Measurements from ENCODE around the gene PCF11.
"Not testable (repeated sequence)": the region's sequence is repeated elsewhere in the genome, so short reads cannot be mapped to it uniquely, and the experiment has no call there.

Gene PCF11, protein sequence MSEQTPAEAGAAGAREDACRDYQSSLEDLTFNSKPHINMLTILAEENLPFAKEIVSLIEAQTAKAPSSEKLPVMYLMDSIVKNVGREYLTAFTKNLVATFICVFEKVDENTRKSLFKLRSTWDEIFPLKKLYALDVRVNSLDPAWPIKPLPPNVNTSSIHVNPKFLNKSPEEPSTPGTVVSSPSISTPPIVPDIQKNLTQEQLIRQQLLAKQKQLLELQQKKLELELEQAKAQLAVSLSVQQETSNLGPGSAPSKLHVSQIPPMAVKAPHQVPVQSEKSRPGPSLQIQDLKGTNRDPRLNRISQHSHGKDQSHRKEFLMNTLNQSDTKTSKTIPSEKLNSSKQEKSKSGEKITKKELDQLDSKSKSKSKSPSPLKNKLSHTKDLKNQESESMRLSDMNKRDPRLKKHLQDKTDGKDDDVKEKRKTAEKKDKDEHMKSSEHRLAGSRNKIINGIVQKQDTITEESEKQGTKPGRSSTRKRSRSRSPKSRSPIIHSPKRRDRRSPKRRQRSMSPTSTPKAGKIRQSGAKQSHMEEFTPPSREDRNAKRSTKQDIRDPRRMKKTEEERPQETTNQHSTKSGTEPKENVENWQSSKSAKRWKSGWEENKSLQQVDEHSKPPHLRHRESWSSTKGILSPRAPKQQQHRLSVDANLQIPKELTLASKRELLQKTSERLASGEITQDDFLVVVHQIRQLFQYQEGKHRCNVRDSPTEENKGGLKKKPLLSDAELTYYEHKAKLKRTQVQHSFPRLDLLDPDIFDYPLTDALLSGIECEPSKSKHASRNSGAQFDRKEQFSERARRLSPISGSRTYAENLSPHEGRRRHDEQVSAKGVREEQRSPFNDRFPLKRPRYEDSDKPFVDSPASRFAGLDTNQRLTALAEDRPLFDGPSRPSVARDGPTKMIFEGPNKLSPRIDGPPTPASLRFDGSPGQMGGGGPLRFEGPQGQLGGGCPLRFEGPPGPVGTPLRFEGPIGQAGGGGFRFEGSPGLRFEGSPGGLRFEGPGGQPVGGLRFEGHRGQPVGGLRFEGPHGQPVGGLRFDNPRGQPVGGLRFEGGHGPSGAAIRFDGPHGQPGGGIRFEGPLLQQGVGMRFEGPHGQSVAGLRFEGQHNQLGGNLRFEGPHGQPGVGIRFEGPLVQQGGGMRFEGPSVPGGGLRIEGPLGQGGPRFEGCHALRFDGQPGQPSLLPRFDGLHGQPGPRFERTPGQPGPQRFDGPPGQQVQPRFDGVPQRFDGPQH (N-terminal part only)

DNA sequence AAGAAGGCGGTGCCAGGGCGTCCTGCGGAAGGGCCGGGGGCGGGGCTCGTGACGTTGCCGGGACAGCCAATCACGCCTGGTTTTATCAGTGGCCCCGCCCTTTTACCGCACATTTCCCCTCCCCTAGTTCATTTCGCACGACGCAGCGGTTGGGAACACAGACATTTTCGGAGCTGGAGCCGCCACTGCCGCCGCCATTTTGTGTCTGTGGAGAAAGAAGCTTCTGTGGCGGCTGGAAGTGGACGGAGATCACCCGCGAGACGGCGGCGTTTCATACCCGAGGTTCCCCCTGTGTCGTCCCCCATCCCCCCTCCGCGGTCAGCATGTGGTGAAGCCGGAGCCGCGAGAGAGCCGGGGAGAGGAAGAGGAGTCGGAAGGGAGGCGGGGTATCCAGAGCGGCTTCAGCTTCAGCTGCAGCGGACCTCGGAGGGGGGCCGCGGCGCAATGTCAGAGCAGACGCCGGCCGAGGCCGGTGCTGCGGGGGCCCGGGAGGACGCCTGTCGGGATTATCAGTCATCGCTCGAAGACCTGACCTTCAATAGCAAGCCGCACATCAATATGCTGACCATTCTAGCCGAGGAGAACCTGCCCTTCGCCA is at the start of gene PCF11:
Gene PCF11, plus strand, starts transcription at position 136 of the 598 bp plus-strand sequence. Its CDS starts 309 bp downstream, at position 445.
- DNase-seq (ENCODE audit: low read depth) = no peak

GRCh38 chr11:83112886-83113285 is 44.0 kb upstream of the PCF11 start:
- peak; percentile 53 for DNase-seq (ENCODE audit: low read depth)

DNA sequence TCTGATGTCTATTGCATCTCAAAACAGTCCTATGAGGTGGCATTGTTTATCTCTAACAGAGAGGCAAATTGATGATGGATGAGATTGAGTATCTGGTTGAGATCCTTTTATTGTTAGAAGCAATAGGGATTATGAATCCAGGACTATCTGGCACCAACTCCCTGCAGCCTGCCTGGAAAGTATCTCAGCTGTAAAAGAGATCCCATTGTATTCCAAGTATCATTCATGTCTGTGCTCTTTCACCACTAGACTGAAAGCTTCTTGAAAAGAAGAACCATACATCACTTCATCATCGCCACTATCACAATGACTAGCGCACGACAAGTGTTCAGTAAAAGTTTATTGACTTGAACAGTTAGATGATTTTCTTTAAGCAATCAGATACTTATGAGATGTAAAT is 41.9 kb upstream of the PCF11 start:
- DNase-seq (ENCODE audit: low read depth) = no peak

- no peak for DNase-seq (ENCODE audit: low read depth)
Observed at GRCh38 chr11:83115551-83115950, 41.4 kb upstream of the PCF11 start.

DNA sequence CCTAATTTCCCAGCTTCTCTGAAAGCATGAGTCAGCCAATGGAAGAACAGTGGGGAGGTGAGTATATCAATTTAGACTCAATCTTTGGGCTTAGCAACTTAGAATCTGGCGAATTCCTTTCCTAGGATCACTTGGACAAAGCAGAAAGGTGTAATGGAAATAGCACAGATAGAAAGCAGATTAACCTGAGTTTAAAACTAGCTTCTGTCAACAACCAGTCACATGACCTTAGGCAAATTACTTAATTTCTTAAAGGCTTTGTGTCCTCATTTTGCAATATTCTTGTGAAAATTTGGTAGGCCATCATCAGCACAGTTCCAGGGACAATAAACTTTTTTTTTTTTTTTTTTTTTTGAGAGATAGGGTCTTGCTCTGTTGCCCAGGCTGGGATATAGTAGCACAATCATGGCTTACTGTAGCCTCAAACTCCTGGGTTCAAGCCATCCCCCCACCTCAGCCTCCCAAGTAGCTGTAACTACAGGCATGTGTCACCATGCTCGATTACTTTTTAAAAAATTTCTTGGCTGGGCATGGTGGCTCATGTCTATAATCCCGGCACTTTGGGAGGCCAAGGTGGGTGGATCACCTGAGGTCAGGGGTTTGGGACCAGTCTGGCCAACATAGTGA is 40.8 kb upstream of the PCF11 start:
- no peak for DNase-seq (ENCODE audit: low read depth)

DNA sequence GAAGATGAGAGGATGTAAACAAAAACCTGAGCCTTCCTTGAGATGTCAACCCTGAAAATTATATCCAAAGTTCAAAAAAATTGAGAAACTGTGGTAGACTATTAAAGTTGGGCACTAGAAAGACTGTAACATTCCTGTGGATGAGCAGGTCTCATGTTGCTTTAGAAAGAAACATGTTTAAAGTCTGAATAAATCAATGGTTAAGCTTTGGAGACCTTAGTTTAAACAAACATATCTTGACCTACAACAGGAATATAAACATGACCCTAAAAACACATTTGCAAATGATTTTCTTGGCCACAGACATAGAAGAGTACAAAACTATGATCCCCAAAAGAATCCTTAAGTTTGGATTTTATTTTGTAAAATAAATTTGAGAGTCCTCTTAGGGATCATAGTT is 38.1 kb upstream of the PCF11 start:
- peak; percentile 56 for DNase-seq (ENCODE audit: low read depth)

DNA sequence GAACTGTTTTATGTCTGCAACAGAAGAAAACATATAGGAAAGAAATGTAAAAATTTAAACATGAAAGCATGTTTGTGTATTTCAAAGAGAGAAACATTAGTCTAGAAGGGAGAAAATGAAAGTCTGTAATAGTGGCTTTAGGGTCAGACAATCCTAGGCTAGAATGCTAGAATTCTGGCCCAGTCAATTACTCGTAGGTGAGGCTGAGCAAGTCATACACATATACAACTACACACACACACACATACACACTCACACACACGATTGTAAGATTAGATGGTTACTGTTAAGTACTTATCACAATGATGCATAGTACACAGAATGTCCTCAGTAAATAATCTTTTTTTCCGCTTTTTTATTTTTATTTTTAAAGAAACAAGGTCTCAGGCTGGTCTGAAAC is 37.7 kb upstream of the PCF11 start:
- DNase-seq (ENCODE audit: low read depth) = no peak

DNA sequence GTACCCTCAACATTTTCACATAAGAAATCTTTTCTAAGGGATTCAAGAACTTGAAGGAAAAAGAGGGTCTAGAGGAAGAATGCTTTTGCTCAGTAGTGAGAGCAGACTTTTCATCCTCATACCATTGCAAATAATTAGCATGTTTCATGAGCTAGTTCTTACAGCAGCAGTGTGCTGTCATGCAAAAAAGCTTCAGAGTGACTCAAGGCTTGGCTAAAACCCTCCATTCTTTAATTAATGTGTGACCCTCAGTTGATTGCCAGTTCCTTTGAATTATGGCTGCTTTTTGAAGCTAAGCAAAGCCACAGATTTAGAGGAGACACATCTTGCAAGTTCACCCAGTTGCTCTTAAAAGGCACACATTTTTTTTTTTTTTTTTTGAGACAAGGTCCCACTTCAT is 36.6 kb upstream of the PCF11 start:
- peak; percentile 9 for DNase-seq (ENCODE audit: low read depth)

DNA sequence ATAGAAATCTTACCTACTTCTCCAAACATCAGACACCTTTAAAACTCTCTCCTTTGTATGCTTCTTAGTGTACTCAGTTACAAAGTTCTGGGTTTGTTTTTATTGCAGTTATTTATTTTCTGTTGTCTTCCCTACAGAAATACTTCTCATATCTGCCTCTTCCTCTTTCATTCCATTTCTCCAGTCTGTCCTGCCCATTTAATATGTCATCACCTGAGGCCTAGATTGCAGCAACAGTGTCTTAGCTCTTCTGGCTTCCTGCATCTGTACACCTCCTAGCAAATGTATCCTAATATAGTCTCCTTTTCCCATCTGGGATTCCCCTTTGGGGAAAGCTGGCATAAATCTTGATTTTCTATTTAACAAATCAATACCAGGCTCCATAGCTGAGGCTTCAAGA is 34.9 kb upstream of the PCF11 start:
- DNase-seq (ENCODE audit: low read depth) = no peak

GRCh38 chr11:83122766-83123165 is 34.2 kb upstream of the PCF11 start:
- no peak for DNase-seq (ENCODE audit: low read depth)

- no peak for DNase-seq (ENCODE audit: low read depth)
Observed at GRCh38 chr11:83124636-83125424, 32.1 kb upstream of the PCF11 start.

DNA sequence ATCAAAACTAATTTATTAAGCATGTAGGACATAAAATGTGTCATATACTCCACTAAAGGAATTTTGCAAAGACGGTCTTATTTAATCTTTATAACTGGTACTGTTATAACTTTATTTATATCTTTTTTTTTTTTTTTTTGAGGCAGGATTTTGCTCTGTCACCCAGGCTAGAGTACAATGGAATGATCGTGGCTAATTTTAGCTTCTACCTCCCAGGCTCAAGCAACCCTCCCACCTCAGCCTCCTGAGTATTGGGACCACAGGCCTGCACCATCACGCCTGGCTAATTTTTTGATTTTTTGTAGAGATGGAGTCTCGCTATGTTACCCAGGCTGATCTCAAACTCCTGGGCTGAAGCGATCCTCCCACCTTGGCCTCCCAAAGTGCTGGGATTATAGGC is 31.4 kb upstream of the PCF11 start:
- no peak for DNase-seq (ENCODE audit: low read depth)

DNA sequence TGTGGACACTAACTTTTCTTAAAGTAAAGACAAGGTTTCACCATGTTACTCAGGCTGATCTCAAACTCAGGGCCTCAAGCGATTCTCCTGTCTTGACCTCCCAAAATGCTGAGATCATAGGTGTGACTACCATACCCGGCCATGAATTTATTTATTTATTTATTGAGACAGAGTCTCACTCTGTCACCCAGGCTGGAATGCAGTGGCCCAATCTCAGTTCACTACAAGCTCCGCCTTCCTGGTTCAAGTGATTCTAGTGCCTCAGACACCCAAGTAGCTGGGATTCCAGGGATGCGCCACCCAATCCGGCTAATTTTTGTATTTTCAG is 29.7 kb upstream of the PCF11 start:
- DNase-seq (ENCODE audit: low read depth) = no peak

DNA sequence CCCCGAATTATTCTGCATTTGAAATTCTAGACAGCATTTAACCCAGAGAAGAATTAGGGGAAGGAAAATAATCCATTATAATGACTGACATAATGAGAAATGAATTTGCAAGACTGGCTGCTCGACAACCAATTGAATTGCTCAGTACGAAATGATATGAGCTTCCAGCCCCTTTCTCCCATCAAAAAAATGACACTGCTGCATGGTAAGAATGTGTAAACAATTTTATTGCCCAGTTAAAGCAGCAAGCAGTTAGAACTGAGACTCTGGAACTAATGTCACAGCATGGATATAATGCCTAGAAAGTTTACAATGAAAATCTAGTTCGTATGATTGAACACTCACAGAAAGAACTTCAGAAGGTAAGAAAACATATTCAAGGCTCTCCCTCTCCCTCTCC is 24.7 kb upstream of the PCF11 start:
- DNase-seq (ENCODE audit: low read depth) = no peak

- DNase-seq (ENCODE audit: low read depth) = not testable (repeated sequence)
Observed at GRCh38 chr11:83133266-83133665, 23.7 kb upstream of the PCF11 start.

GRCh38 chr11:83139310-83139709 is 17.6 kb upstream of the PCF11 start:
- DNase-seq (ENCODE audit: low read depth) = no peak

DNA sequence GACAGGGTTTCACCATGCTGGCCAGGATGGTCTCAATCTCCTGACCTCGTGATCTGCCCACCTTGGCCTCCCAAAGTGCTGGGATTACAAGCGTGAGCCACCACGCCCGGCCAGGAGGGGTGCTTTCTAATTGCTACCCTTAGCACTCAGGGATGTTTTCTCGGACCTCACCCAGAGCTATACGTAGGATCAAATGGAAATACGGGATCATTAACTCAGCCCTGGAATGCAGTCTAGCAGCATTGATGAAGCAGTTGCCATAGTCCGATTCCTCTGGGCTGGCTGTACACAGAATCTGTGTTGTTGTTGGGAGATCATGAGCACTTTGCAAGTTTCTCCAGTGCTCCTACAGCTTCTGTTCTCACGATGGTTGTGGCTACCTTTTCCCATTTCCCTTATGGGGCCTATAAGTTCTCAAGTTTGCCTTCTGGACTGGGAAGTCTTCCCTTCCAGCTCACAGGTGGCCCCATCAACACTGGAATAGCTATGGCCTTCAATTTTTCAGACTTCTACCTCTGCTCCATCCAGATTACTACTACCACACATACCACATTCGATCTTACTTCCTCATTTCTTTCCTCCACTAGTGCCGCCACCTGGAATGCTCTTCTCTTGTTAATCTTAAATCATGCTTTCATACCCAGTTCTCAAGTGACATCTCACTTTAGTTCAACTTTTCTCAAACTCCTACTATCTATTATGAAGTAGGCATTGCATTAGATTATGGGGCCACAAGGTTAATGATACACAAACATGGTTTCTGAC is 16.1 kb upstream of the PCF11 start:
- no peak for DNase-seq (ENCODE audit: low read depth)

DNA sequence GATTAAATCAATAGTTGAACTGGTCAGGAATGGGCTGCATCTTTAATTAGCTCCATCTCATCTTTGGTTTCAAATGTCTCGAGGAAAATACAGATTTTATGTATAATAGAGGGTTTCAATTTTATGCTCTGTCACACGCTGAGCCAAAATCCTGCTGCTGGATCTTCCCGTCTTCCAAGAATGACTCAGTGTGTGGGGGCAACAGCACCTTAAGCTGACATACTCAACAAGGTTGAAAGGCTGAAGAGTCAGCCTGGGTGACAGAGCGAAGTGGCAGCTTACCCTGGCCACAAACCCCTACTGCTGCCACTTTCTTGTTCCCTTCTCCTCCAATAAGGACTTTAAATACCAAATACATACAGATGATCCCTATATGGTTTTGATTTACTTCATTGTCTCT is 9.0 kb upstream of the PCF11 start:
- DNase-seq (ENCODE audit: low read depth) = no peak

- no peak for DNase-seq (ENCODE audit: low read depth)
Observed at GRCh38 chr11:83150450-83150849, 6.5 kb upstream of the PCF11 start.

Measured in fibroblast of gingiva (primary cell).